HepG2 (cell line): Measurements from ENCODE around the gene P4HB. TPM values are rescaled to one million over a fixed set of nuclear protein-coding genes. Genes with fewer than 3 reads are reported as not detected.
A peak's percentile ranks its signal among the peaks of the same experiment; 100 is the strongest.

Source experiments
- BCL6 ChIP-seq: IDR thresholded peaks from 2 replicates; pipeline ENCODE4 v1.6.1; 2016; ENCODE audit warnings: missing genetic modification reagents, missing compliant biosample characterization
- DMTF1 ChIP-seq: sonication (generic); formaldehyde crosslinking; IDR thresholded peaks from 2 replicates; pipeline ENCODE4 v1.4.0; 2020; ENCODE audit warnings: mild to moderate bottlenecking, missing genetic modification reagents
- FLYWCH1 ChIP-seq: sonication (generic); formaldehyde crosslinking; IDR thresholded peaks from 2 replicates; pipeline ENCODE4 v1.8.1; 2023; ENCODE audit warnings: mild to moderate bottlenecking, missing genetic modification reagents
- HMGA1 ChIP-seq: sonication (generic); formaldehyde crosslinking; conservative IDR thresholded peaks from 2 replicates; pipeline ENCODE4 v1.4.0; 2020; ENCODE audit warnings: missing genetic modification reagents
- HOXA9 ChIP-seq: sonication (generic); formaldehyde crosslinking; IDR thresholded peaks from 2 replicates; pipeline ENCODE4 v1.8.1; 2022; ENCODE audit warnings: missing genetic modification reagents, mild to moderate bottlenecking, moderate library complexity, borderline replicate concordance
- KDM4B ChIP-seq: sonication (generic); formaldehyde crosslinking; IDR thresholded peaks from 2 replicates; pipeline ENCODE4 v1.4.0; 2020; ENCODE audit warnings: missing genetic modification reagents
- NFYC ChIP-seq: IDR thresholded peaks from 2 replicates; pipeline ENCODE4 v1.6.1; 2016; ENCODE audit warnings: missing genetic modification reagents, missing compliant biosample characterization
- PBX3 ChIP-seq: sonication (generic); formaldehyde crosslinking; IDR thresholded peaks from 2 replicates; pipeline ENCODE4 v1.8.1; 2023; ENCODE audit warnings: missing genetic modification reagents, inconsistent platforms, borderline replicate concordance
- RELA ChIP-seq: sonication (generic); formaldehyde crosslinking; IDR thresholded peaks from 2 replicates; pipeline ENCODE4 v1.4.0; 2020; ENCODE audit warnings: missing genetic modification reagents
- SCMH1 ChIP-seq: sonication (generic); formaldehyde crosslinking; IDR thresholded peaks from 2 replicates; pipeline ENCODE4 v1.9.0; 2021; ENCODE audit warnings: missing genetic modification reagents, mild to moderate bottlenecking, borderline replicate concordance
- SP4 ChIP-seq: sonication (generic); formaldehyde crosslinking; IDR thresholded peaks from 2 replicates; pipeline ENCODE4 v1.8.1; 2023; ENCODE audit warnings: mild to moderate bottlenecking, missing genetic modification reagents
- TCF7L2 ChIP-seq: IDR thresholded peaks from 2 replicates; pipeline ENCODE4 v1.6.1; 2011; ENCODE audit warnings: mild to moderate bottlenecking, low read depth, low read length, moderate library complexity
- TFDP2 ChIP-seq: sonication (generic); formaldehyde crosslinking; IDR thresholded peaks from 2 replicates; pipeline ENCODE4 v1.4.0; 2020; ENCODE audit warnings: missing genetic modification reagents
- TRAFD1 ChIP-seq: sonication (generic); formaldehyde crosslinking; IDR thresholded peaks from 2 replicates; pipeline ENCODE4 v1.5.1; 2020; ENCODE audit warnings: missing genetic modification reagents, mild to moderate bottlenecking, borderline replicate concordance
- UBTF ChIP-seq: sonication (generic); formaldehyde crosslinking; IDR thresholded peaks from 2 replicates; pipeline ENCODE4 v1.4.0; 2020; ENCODE audit warnings: mild to moderate bottlenecking, missing genetic modification reagents
- ZBTB39 ChIP-seq: sonication (generic); formaldehyde crosslinking; IDR thresholded peaks from 2 replicates; pipeline ENCODE4 v1.5.0; 2020; ENCODE audit warnings: missing genetic modification reagents
- ZNF577 ChIP-seq: sonication (generic); formaldehyde crosslinking; IDR thresholded peaks from 2 replicates; pipeline ENCODE4 v1.4.0; 2020; ENCODE audit warnings: mild to moderate bottlenecking, low read depth, missing genetic modification reagents, borderline replicate concordance
- polyA plus RNA-seq, 8 experiments: library from polyadenylated mRNA; depleted of rRNA in 3 of 8; stranded (reverse) in 7 of 8; unstranded in 1 of 8; fragments of >200 nt; fragmentation: Illumina TruSeq in 4 of 8; extraction: Trizol in 4 of 8; gene quantifications; 2 replicates each; pipeline versions ENCODE4 v1.2.1 to v1.2.3, GENCODE V29; 2011 to 2016; ENCODE audit warnings: low read depth in 4 of 8, missing spikeins in 1 of 8, mixed read lengths in 1 of 8; ENCODE audit not compliant: insufficient read depth in 1 of 8
- total RNA-seq, 5 experiments: library from RNA; depleted of rRNA; stranded (reverse); fragments of >200 nt; fragmentation: Illumina TruSeq; extraction: Trizol; gene quantifications; 2 replicates each; pipeline ENCODE4 v1.2.3, GENCODE V29; 2016; ENCODE audit warnings: low read depth in 1 of 5

Gene P4HB
- total and polyA plus RNA-seq, 2 of the 13 experiments (the other 11 are each of a cell fraction or from before 2014, with no cell fraction given) = 185 to 782 TPM

GRCh38 chr17:81901167-81902022 lies 41.1 kb upstream of the P4HB start (continued):
- no peak for TF ChIP-seq NFYC
- no peak; the same call in 1 of the 2 replicates for TF ChIP-seq BCL6 (CRISPR knock-in tag)
- no peak for TF ChIP-seq TRAFD1 (CRISPR knock-in tag)
- no peak for TF ChIP-seq RELA (CRISPR knock-in tag)
- no peak for TF ChIP-seq KDM4B (CRISPR knock-in tag)
- no peak for TF ChIP-seq HOXA9
- no peak for TF ChIP-seq PBX3 (CRISPR knock-in tag)
- 0 out of 2 replicates have a peak, but pooled peaks have one; percentile 19 for TF ChIP-seq UBTF (CRISPR knock-in tag)
- no peak for TF ChIP-seq DMTF1 (CRISPR knock-in tag)
- TF ChIP-seq HMGA1 (CRISPR knock-in tag) = no peak
- TF ChIP-seq SP4 (CRISPR knock-in tag) = peak; percentile 64
- TF ChIP-seq SCMH1 (CRISPR knock-in tag) = no peak
- no peak for TF ChIP-seq TFDP2 (CRISPR knock-in tag)
- no peak for TF ChIP-seq TCF7L2
- TF ChIP-seq FLYWCH1 (CRISPR knock-in tag) = no peak
- TF ChIP-seq ZBTB39 (CRISPR knock-in tag) = peak; percentile 36; the same call in 1 of the 2 replicates
- TF ChIP-seq ZNF577 (CRISPR knock-in tag) = no peak
